Spleen (tissue), 11 donors: ENCODE measurements around the gene FAM53B. TPM values are rescaled to one million over a fixed set of nuclear protein-coding genes. Genes with fewer than 3 reads are reported as not detected.

Experiments
- DNase-seq: peaks from one replicate; pipeline ENCODE4 v3.0.0-alpha.2; 2020
- H3K27ac ChIP-seq, 8 donors: fragments of 200-600 bp; sonication (generic) in 7 of 8; 1 replicate in 4 of 8; 2 replicates in 4 of 8; pipeline versions ENCODE4 v1.5.0 to v1.8.0; 2016 to 2021; ENCODE audit warnings: inconsistent platforms in 4 of 8, mild to moderate bottlenecking in 4 of 8, moderate library complexity in 1 of 8
- H3K27me3 ChIP-seq, 7 donors: fragments of 200-600 bp; sonication (generic) in 6 of 7; replicated peaks in 1 of 7; 1 replicate in 4 of 7; 2 replicates in 3 of 7; pipeline versions ENCODE4 v1.5.0 to v1.8.0; 2016 to 2021; ENCODE audit warnings: inconsistent platforms in 3 of 7, mild to moderate bottlenecking in 1 of 7
- H3K36me3 ChIP-seq, 6 donors: fragments of 200-600 bp; sonication (generic) in 5 of 6; 1 replicate in 4 of 6; 2 replicates in 2 of 6; pipeline versions ENCODE4 v1.5.0 to v1.8.0; 2016 to 2021; ENCODE audit warnings: inconsistent platforms in 2 of 6
- H3K4me1 ChIP-seq, 6 donors: fragments of 200-600 bp; sonication (generic) in 5 of 6; 1 replicate in 3 of 6; 2 replicates in 3 of 6; pipeline versions ENCODE4 v1.5.0 to v1.8.0; 2016 to 2021; ENCODE audit warnings: inconsistent platforms in 3 of 6
- H3K4me3 ChIP-seq, 8 donors: fragments of 200-600 bp; sonication (generic) in 7 of 8; 1 replicate in 4 of 8; 2 replicates in 4 of 8; pipeline versions ENCODE4 v1.5.0 to v1.8.0; 2016 to 2021; ENCODE audit warnings: inconsistent platforms in 4 of 8, mild to moderate bottlenecking in 4 of 8, moderate library complexity in 2 of 8
- H3K9me3 ChIP-seq, 8 donors: fragments of 200-600 bp; sonication (generic) in 7 of 8; 1 replicate in 4 of 8; 2 replicates in 4 of 8; pipeline versions ENCODE4 v1.5.0 to v1.8.0; 2016 to 2021; ENCODE audit warnings: inconsistent platforms in 4 of 8
- CTCF ChIP-seq, 11 experiments: fragments of 200-600 bp in 7 of 11; fragments of 450-650 bp in 4 of 11; sonication (generic) in 4 of 11; IDR thresholded peaks in 8 of 11; conservative IDR thresholded peaks in 3 of 11; 1 replicate in 7 of 11; 2 replicates in 4 of 11; pipeline versions ENCODE4 v1.4.0 to v1.8.0; 2016 to 2021; ENCODE audit warnings: antibody characterized with exemption in 11 of 11, inconsistent platforms in 4 of 11, mild to moderate bottlenecking in 1 of 11
- POLR2A ChIP-seq, 3 donors: fragments of 450-650 bp; IDR thresholded peaks; one replicate each; pipeline ENCODE4 v1.5.1; 2017; ENCODE audit warnings: antibody characterized with exemption in 3 of 3, mild to moderate bottlenecking in 1 of 3
- POLR2AphosphoS5 ChIP-seq, 3 donors: sonication (generic); formaldehyde crosslinking; IDR thresholded peaks; one replicate each; pipeline ENCODE4 v1.5.1; 2017; ENCODE audit warnings: antibody characterized with exemption in 3 of 3
- WGBS, 5 donors: extraction: QIAGEN DNeasy Blood & Tissue Kit in 3 of 5; methylation state at CpG; one replicate each; pipeline versions ENCODE4 v1.1.5 to v1.1.7; 2013 to 2018; 5-methylcytosine and 5-hydroxymethylcytosine counted together
- intact Hi-C: fragments of 100-400 bp; cut with DNase I; formaldehyde crosslinking; loops from one replicate; pipeline ENCODE4 v1.15.0; 2023; ENCODE audit warnings: low total_unique reads
- polyA plus RNA-seq, 3 donors: library from polyadenylated mRNA; stranded (reverse); fragments of 200-250 nt; gene quantifications; one replicate each; pipeline ENCODE4 v1.2.1, GENCODE V29; 2013
- total RNA-seq, 7 donors: library from RNA; depleted of rRNA in 3 of 7; stranded (reverse); fragments of >200 nt in 3 of 7; fragmentation: NEBNext Ultra II Directional in 4 of 7; extraction: Animal tissue kit (Norgen Biotek cat#: 25700) in 4 of 7; gene quantifications; one replicate each; pipeline versions ENCODE4 v1.1.0 to v1.2.1, GENCODE V29; 2016 to 2021
- donor health status: healthy with polysubstance abuse.
- donor health status: DM: no; HTN: no; CAD: no; lungs with moderate emphysema.
- donor health status: DM: no; HTN: no; CAD: no.
- donor health status: Bipolar disorder and iron deficiency.
- donor health status: healthy.
- donor health status: DM: no; HTN: no; CAD: no.
- donor health status: DM: yes; HTN: yes; CAD: no.

FAM53B gene
- total and polyA plus RNA-seq, 10 donors = 13.3 to 94.0 (median 56.2) TPM

- WGBS, 5 donors = 74 to 88% (median 79%) methylated on average over 9 of the region's 9 CpGs
- peak; percentile 71 for DNase-seq
- TF ChIP-seq POLR2AphosphoS5 (IDR thresholded peaks at IDR 0.05) = no peak
- no peak for TF ChIP-seq CTCF (IDR thresholded peaks at IDR 0.05 in 8 of 11, conservative IDR thresholded peaks at IDR 0.05 in 3 of 11)
- no peak for TF ChIP-seq POLR2A (IDR thresholded peaks at IDR 0.05)
- Histone ChIP-seq H3K36me3 (peaks cover 0 to 7% (median 0%) of the 10 kb centered on the region in 6 donors), H3K27ac (peak overlapping the region; percentile 35 to 95 (median 92)), H3K9me3 (no peaks in the 10 kb centered on the region), H3K4me3 (peak overlapping the region in 1 of 8 donors; percentile 59), H3K27me3 (no peaks in the 10 kb centered on the region), H3K4me1 (peaks cover 83 to 100% (median 96%) of the 10 kb centered on the region in 6 donors)
- intact Hi-C loops = loop anchor here (10.0 kb wide), 1 partner anchor 52 kb away; no protein-coding TSS in a partner anchor
These were observed 27.0 kb downstream of the FAM53B start for GRCh38 chr10:124717041-124717757.

- WGBS, 5 donors = 88 to 92% (median 89%) methylated on average over 4 of the region's 4 CpGs
- peaks cover 75 to 100% (median 96%) of the 10 kb centered on the region in 6 donors for H3K4me1 ChIP-seq
- H3K27me3 ChIP-seq = no peaks in the 10 kb centered on the region
- TF ChIP-seq POLR2A (IDR thresholded peaks at IDR 0.05) (no peak), POLR2AphosphoS5 (IDR thresholded peaks at IDR 0.05) (no peak), CTCF (IDR thresholded peaks at IDR 0.05 in 8 of 11, conservative IDR thresholded peaks at IDR 0.05 in 3 of 11) (no peak)
- H3K4me3 ChIP-seq = no peak overlapping the region
- H3K36me3 ChIP-seq = peaks cover 0 to 7% (median 0%) of the 10 kb centered on the region in 6 donors
- DNase-seq = no peak
- intact Hi-C loops = loop anchor here (10.0 kb wide), 1 partner anchor 52 kb away; no protein-coding TSS in a partner anchor
- H3K27ac ChIP-seq = peak overlapping the region; percentile 33 to 95 (median 91)
- no peaks in the 10 kb centered on the region for H3K9me3 ChIP-seq
These were observed 27.8 kb downstream of the FAM53B start for GRCh38 chr10:124716369-124716768.

GRCh38 chr10:124715439-124715838, 28.7 kb downstream of the FAM53B start:
- DNase-seq = peak; percentile 76
- Histone ChIP-seq H3K4me3 (no peak overlapping the region), H3K27me3 (no peaks in the 10 kb centered on the region), H3K4me1 (peaks cover 71 to 100% (median 96%) of the 10 kb centered on the region in 6 donors), H3K27ac (peak overlapping the region; percentile 23 to 95 (median 91)), H3K9me3 (no peaks in the 10 kb centered on the region), H3K36me3 (peaks cover 0 to 7% (median 0%) of the 10 kb centered on the region in 6 donors)
- TF ChIP-seq CTCF (IDR thresholded peaks at IDR 0.05 in 8 of 11, conservative IDR thresholded peaks at IDR 0.05 in 3 of 11) (no peak), POLR2A (IDR thresholded peaks at IDR 0.05) (no peak), POLR2AphosphoS5 (IDR thresholded peaks at IDR 0.05) (peak in 1 of 3 donors; percentile 15)
- intact Hi-C loops = loop anchor here (10.0 kb wide), 1 partner anchor 51 kb away; no protein-coding TSS in a partner anchor
- 56 to 65% (median 59%) methylated on average over 6 of the region's 6 CpGs for WGBS, 5 donors

- no peaks in the 10 kb centered on the region for H3K9me3 ChIP-seq
- TF ChIP-seq CTCF (IDR thresholded peaks at IDR 0.05 in 8 of 11, conservative IDR thresholded peaks at IDR 0.05 in 3 of 11) (peak in 1 of 11 experiments; percentile 26), POLR2A (IDR thresholded peaks at IDR 0.05) (no peak)
- H3K36me3 ChIP-seq = peaks cover 0 to 7% (median 0%) of the 10 kb centered on the region in 6 donors
- no peak for DNase-seq
- H3K4me3 ChIP-seq = no peak overlapping the region
- no peaks in the 10 kb centered on the region for H3K27me3 ChIP-seq
- H3K4me1 ChIP-seq = peaks cover 73 to 100% (median 96%) of the 10 kb centered on the region in 6 donors
- WGBS, 5 donors = 45 to 55% (median 49%) methylated on average over 10 of the region's 10 CpGs
- H3K27ac ChIP-seq = peak overlapping the region in 7 of 8 donors; percentile 0 to 95 (median 60)
- intact Hi-C loops = loop anchor here (10.0 kb wide), 1 partner anchor 49 kb away; no protein-coding TSS in a partner anchor
These were observed 30.4 kb downstream of the FAM53B start for GRCh38 chr10:124713679-124714255.
